ENCODE data around the gene RHBDF1. TPM values are rescaled to one million over a fixed set of nuclear protein-coding genes. Genes with fewer than 3 reads are reported as not detected.

Gene RHBDF1
- total RNA-seq, 1 donor from 2014 or later: 27.3 TPM

GRCh38 chr16:85407-85782 is 13.0 kb upstream of the RHBDF1 start:
- H3K4me3 Mint-ChIP-seq: no peak overlapping the region
- peaks cover 5% of the 10 kb centered on the region for H3K36me3 Mint-ChIP-seq
- DNase-seq (ENCODE audit: extremely low spot score, unreplicated experiment): no peak
- H3K27ac Mint-ChIP-seq: no peak overlapping the region
- no peaks in the 10 kb centered on the region for H3K9me3 Mint-ChIP-seq
- peaks cover 5% of the 10 kb centered on the region for H3K4me1 Mint-ChIP-seq (ENCODE audit: unreplicated experiment)
- no peaks in the 10 kb centered on the region for H3K27me3 Mint-ChIP-seq
- TF ChIP-seq CTCF (conservative IDR thresholded peaks at IDR 0.05): no peak

GRCh38 chr16:84718-85406 is 12.4 kb upstream of the RHBDF1 start:
- no peaks in the 10 kb centered on the region for H3K9me3 Mint-ChIP-seq
- no peak overlapping the region for H3K27ac Mint-ChIP-seq
- no peaks in the 10 kb centered on the region for H3K27me3 Mint-ChIP-seq
- no peak overlapping the region for H3K4me3 Mint-ChIP-seq
- DNase-seq (ENCODE audit: extremely low spot score, unreplicated experiment): no peak
- no peak for TF ChIP-seq CTCF (conservative IDR thresholded peaks at IDR 0.05)
- H3K36me3 Mint-ChIP-seq: peaks cover 5% of the 10 kb centered on the region
- peaks cover 5% of the 10 kb centered on the region for H3K4me1 Mint-ChIP-seq (ENCODE audit: unreplicated experiment)

GRCh38 chr16:83781-84615 is 11.6 kb upstream of the RHBDF1 start:
- H3K9me3 Mint-ChIP-seq: no peaks in the 10 kb centered on the region
- peak; percentile 17 for TF ChIP-seq CTCF (conservative IDR thresholded peaks at IDR 0.05)
- H3K36me3 Mint-ChIP-seq: peaks cover 5% of the 10 kb centered on the region
- H3K4me3 Mint-ChIP-seq: no peak overlapping the region
- H3K4me1 Mint-ChIP-seq (ENCODE audit: unreplicated experiment): peaks cover 5% of the 10 kb centered on the region
- no peaks in the 10 kb centered on the region for H3K27me3 Mint-ChIP-seq
- DNase-seq (ENCODE audit: extremely low spot score, unreplicated experiment): no peak
- H3K27ac Mint-ChIP-seq: peak overlapping the region; percentile 64

GRCh38 chr16:83060-83603 is 10.7 kb upstream of the RHBDF1 start:
- no peak for TF ChIP-seq CTCF (conservative IDR thresholded peaks at IDR 0.05)
- H3K36me3 Mint-ChIP-seq: peaks cover 5% of the 10 kb centered on the region
- H3K4me3 Mint-ChIP-seq: no peak overlapping the region
- no peak overlapping the region for H3K27ac Mint-ChIP-seq
- H3K9me3 Mint-ChIP-seq: no peaks in the 10 kb centered on the region
- H3K4me1 Mint-ChIP-seq (ENCODE audit: unreplicated experiment): peaks cover 5% of the 10 kb centered on the region
- DNase-seq (ENCODE audit: extremely low spot score, unreplicated experiment): no peak
- H3K27me3 Mint-ChIP-seq: no peaks in the 10 kb centered on the region

GRCh38 chr16:79151-80054 is 7.0 kb upstream of the RHBDF1 start:
- Mint-ChIP-seq H3K36me3 (peaks cover 5% of the 10 kb centered on the region), H3K4me1 (ENCODE audit: unreplicated experiment) (peaks cover 20% of the 10 kb centered on the region), H3K4me3 (peak overlapping the region; percentile 90), H3K27ac (peak overlapping the region; percentile 72), H3K9me3 (no peaks in the 10 kb centered on the region), H3K27me3 (no peaks in the 10 kb centered on the region)
- no peak for TF ChIP-seq CTCF (conservative IDR thresholded peaks at IDR 0.05)
- DNase-seq (ENCODE audit: extremely low spot score, unreplicated experiment): no peak

All from type B pancreatic cell (in vitro differentiated cells).